HG03139 (cell line): ENCODE results near the gene MCM10.
"Not testable (repeated sequence)": the region's sequence is repeated elsewhere in the genome, so short reads cannot be mapped to it uniquely, and the experiment has no call there.

Experiments used
- ATAC-seq: cut with Tn5 transposase; IDR thresholded peaks from one replicate; pipeline ENCODE4 v1.9.1; 2021; ENCODE audit not compliant: unreplicated experiment

MCM10 gene

GRCh38 chr10:13219685-13220670 is 58.6 kb downstream of the MCM10 start:
- ATAC-seq, result no peak

- ATAC-seq, result no peak
Measured at GRCh38 chr10:13221572-13221971, 60.2 kb downstream of the MCM10 start.

- no peak for ATAC-seq
Measured at GRCh38 chr10:13222151-13222550, 60.8 kb downstream of the MCM10 start.

GRCh38 chr10:13222566-13222965 is 61.2 kb downstream of the MCM10 start:
- no peak for ATAC-seq

GRCh38 chr10:13223241-13223640 is 61.9 kb downstream of the MCM10 start:
- ATAC-seq, result no peak

GRCh38 chr10:13224210-13224995 is 63.0 kb downstream of the MCM10 start:
- no peak for ATAC-seq

GRCh38 chr10:13225601-13226000 is 64.2 kb downstream of the MCM10 start:
- no peak for ATAC-seq

- no peak for ATAC-seq
Measured at GRCh38 chr10:13227031-13227430, 65.7 kb downstream of the MCM10 start.

- ATAC-seq, result no peak
Measured at GRCh38 chr10:13231190-13231589, 69.8 kb downstream of the MCM10 start.

GRCh38 chr10:13231808-13232207 is 70.5 kb downstream of the MCM10 start:
- no peak for ATAC-seq

GRCh38 chr10:13233358-13233757 is 72.0 kb downstream of the MCM10 start:
- ATAC-seq, result no peak

- ATAC-seq, result no peak
Measured at GRCh38 chr10:13234172-13234571, 72.8 kb downstream of the MCM10 start, which contains the start of gene UCMA. Gene UCMA, minus strand, starts transcription at chr10:13234374. Its CDS starts 116 bp downstream, at chr10:13234258.

- ATAC-seq, result not testable (repeated sequence)
Measured at GRCh38 chr10:13234736-13235135, 73.4 kb downstream of the MCM10 start.

GRCh38 chr10:13236638-13237037 is 75.3 kb downstream of the MCM10 start:
- no peak for ATAC-seq

- no peak for ATAC-seq
Measured at GRCh38 chr10:13238271-13239077, 77.1 kb downstream of the MCM10 start.

GRCh38 chr10:13239923-13240322 is 78.6 kb downstream of the MCM10 start:
- no peak for ATAC-seq

- ATAC-seq, result no peak
Measured at GRCh38 chr10:13241613-13242012, 80.3 kb downstream of the MCM10 start.

- not testable (repeated sequence) for ATAC-seq
Measured at GRCh38 chr10:13242260-13242659, 80.9 kb downstream of the MCM10 start.

GRCh38 chr10:13247246-13247645 is 85.9 kb downstream of the MCM10 start:
- ATAC-seq, result no peak

- ATAC-seq, result no peak
Measured at GRCh38 chr10:13247784-13248183, 86.4 kb downstream of the MCM10 start.

- no peak for ATAC-seq
Measured at GRCh38 chr10:13253726-13254125, 92.4 kb downstream of the MCM10 start.
